A204.1 (cell line): ENCODE measurements around the gene NLRP8.
"Not testable (repeated sequence)": the region's sequence is repeated elsewhere in the genome, so short reads cannot be mapped to it uniquely, and the experiment has no call there.

ENCODE experiments used
- FAIRE-seq: peaks from 2 replicates; lab custom pipeline; 2012; peaks lifted over from hg19 to GRCh38; lab: Jason Lieb, UNC

The NLRP8 gene

GRCh38 chr19:55980415-55980814 lies 32.8 kb downstream of the NLRP8 start:
- no peak for FAIRE-seq

GRCh38 chr19:55985254-55985653 lies 37.6 kb downstream of the NLRP8 start:
- FAIRE-seq = no peak

GRCh38 chr19:55986487-55986886 lies 38.9 kb downstream of the NLRP8 start, which contains the start of gene NLRP5:
Gene NLRP5 (plus strand): TSS chr19:55986775.
- FAIRE-seq = no peak

- no peak for FAIRE-seq
Measured at GRCh38 chr19:55990831-55991230, 43.2 kb downstream of the NLRP8 start.

GRCh38 chr19:55993492-55993891 lies 45.9 kb downstream of the NLRP8 start:
- no peak for FAIRE-seq

- FAIRE-seq = no peak
Measured at GRCh38 chr19:56014765-56015164, 67.1 kb downstream of the NLRP8 start.

- FAIRE-seq = no peak
Measured at GRCh38 chr19:56015756-56016155, 68.1 kb downstream of the NLRP8 start.

- not testable (repeated sequence) for FAIRE-seq
Measured at GRCh38 chr19:56019325-56019724, 71.7 kb downstream of the NLRP8 start.

- FAIRE-seq = not testable (repeated sequence)
Measured at GRCh38 chr19:56020355-56020975, 72.8 kb downstream of the NLRP8 start.

- FAIRE-seq = no peak
Measured at GRCh38 chr19:56026769-56027168, 79.1 kb downstream of the NLRP8 start.
